Coronary artery (tissue), 2 donors: Measurements from ENCODE around the gene SPATA1.

Source experiments
- DNase-seq: peaks from one replicate; pipeline ENCODE4 v3.0.0-alpha.2; 2017; ENCODE audit warnings: low spot score
- H3K27ac ChIP-seq, 2 donors: fragments of 200-600 bp; sonication (generic); one replicate each; pipeline ENCODE4 v1.5.1; 2016 to 2019
- H3K4me3 ChIP-seq: fragments of 200-600 bp; sonication (generic); 2 replicates; pipeline ENCODE4 v1.5.1; 2016; ENCODE audit warnings: mild to moderate bottlenecking, moderate library complexity
- TF ChIP-seq, protein P1 (sequence below): fragments of 200-600 bp; sonication (generic); IDR thresholded peaks from one replicate; pipeline ENCODE4 v1.5.1; 2019; ENCODE audit warnings: antibody characterized with exemption

SPATA1 gene

DNA sequence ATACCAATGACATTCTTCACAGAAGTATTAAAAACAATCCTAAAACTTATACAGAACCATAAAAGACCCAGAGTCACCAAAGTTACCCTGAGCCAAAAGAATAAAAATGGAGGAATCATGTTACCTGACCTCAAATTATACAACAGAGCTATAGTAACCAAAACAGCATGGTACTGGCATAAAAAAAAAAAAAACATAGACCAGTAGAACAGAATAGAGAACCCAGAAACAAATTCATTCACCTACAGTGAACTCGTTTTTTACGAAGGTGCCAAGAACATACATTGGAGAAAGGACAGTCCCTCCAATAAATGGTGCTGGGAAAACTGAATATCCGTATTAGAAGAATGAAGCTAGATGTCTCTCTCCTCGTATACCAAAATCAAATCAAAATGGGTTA is 2.8 kb downstream of the SPATA1 start:
- DNase-seq, result no peak
- no peak overlapping the region for H3K27ac ChIP-seq
- H3K4me3 ChIP-seq, result no peak overlapping the region
- TF ChIP-seq, protein P1, sequence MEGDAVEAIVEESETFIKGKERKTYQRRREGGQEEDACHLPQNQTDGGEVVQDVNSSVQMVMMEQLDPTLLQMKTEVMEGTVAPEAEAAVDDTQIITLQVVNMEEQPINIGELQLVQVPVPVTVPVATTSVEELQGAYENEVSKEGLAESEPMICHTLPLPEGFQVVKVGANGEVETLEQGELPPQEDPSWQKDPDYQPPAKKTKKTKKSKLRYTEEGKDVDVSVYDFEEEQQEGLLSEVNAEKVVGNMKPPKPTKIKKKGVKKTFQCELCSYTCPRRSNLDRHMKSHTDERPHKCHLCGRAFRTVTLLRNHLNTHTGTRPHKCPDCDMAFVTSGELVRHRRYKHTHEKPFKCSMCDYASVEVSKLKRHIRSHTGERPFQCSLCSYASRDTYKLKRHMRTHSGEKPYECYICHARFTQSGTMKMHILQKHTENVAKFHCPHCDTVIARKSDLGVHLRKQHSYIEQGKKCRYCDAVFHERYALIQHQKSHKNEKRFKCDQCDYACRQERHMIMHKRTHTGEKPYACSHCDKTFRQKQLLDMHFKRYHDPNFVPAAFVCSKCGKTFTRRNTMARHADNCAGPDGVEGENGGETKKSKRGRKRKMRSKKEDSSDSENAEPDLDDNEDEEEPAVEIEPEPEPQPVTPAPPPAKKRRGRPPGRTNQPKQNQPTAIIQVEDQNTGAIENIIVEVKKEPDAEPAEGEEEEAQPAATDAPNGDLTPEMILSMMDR, result no peak

- Histone ChIP-seq H3K4me3 (no peak overlapping the region), H3K27ac (no peak overlapping the region)
- TF ChIP-seq, protein P1, result no peak
- DNase-seq, result no peak
Measured at GRCh38 chr1:84510165-84510564, 4.0 kb downstream of the SPATA1 start.

DNA sequence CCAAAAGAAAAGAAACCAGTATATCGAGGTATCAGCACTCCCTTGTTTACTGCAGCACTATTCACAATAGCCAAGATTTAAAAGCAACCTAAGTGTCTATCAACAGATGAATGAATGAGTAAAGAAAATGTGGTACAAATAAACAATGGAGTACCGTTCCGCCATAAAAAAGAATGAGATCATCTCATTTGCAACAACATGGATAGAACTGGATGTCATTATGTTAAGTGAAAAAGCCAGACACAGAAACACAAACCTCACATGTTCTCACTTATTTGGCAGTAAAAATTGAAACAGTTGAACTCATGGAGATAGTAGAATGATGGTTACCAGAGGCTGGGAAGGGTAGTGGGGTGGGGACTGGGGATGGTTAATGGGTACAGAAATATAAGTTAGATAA is 4.5 kb downstream of the SPATA1 start:
- no peak for DNase-seq
- Histone ChIP-seq H3K4me3 (no peak overlapping the region), H3K27ac (no peak overlapping the region)
- TF ChIP-seq, protein P1, result no peak

DNA sequence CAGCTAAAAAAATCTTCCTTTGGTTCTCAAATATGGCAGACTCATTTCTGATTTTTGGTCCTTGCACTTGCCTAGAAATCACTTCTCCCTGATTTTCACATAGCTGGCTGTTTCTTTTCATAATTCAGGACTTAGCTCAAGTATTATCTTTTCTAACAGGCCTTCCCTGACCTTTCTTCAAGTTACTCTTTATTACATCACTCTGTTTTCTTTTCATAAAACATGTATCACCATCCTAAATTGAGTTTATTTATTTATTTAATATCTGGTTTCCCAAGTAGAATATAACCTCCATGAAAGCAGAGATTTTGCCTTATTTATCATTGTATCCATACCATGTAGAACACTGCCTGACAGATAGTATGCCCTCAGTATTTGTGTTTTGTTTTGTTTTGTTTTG is 18.4 kb downstream of the SPATA1 start:
- Histone ChIP-seq H3K4me3 (no peak overlapping the region), H3K27ac (no peak overlapping the region)
- DNase-seq, result no peak
- TF ChIP-seq, protein P1, result no peak

DNA sequence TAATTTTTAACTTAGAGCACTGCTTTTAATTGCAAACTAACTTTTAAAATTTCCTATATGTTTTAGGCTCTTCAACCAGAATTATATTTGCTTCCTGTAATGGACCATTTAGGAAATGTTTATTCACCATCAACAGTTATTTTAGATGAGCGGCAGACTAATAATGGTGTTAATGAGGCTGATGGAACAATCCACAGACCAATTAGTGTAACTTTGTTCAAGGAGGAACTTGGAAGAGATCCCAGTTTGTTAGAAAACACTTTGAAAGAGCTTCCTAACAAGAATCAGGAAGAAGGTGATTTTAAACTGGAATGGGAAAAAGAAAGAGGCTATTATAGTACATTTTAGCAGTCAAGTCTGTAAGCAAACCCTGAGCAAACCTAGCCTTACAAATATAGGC is 19.6 kb downstream of the SPATA1 start:
- DNase-seq, result no peak
- H3K4me3 ChIP-seq, result no peak overlapping the region
- H3K27ac ChIP-seq, result no peak overlapping the region
- TF ChIP-seq, protein P1, result no peak

DNA sequence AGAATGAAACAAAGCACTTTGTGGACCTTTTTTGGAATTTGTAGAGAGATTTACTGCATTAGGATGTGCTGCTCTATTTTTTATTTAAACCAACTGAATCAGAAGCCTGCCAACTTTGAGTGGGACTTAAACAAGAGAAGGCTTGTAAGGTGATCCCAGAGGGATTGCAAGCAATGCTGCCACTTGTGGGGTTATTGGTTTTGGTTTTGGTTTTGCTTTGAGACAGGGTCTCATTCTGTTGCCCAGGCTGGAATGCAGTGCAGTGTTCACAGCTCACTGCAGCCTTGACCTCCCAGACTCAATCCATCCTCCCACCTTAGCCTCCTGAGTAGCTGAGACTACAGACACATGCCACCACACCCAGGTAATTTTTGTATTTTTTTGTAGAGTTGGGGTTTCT is 32.4 kb downstream of the SPATA1 start:
- no peak overlapping the region for H3K27ac ChIP-seq
- no peak for DNase-seq
- H3K4me3 ChIP-seq, result no peak overlapping the region
- TF ChIP-seq, protein P1, result no peak

DNA sequence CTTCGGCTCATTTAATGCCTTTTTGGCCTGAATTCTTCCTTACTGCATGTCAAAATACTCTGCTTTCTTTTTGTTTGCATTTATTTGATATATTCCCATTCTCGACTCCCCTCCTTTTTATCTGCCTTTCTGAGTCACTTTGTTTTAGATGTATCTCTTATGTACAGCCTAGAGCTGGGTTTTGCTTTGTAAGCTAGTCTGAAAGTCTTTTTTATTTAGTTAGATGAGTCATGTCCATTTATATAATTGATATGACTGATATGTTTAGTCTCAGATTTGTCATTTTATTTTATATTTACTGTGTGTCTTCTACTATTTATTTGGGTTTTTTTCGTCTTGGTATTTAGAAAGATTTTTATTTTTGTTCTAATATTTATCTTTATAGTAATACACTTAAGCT is 33.8 kb downstream of the SPATA1 start:
- Histone ChIP-seq H3K4me3 (no peak overlapping the region), H3K27ac (no peak overlapping the region)
- DNase-seq, result no peak
- TF ChIP-seq, protein P1, result no peak
